Osteocyte (in vitro differentiated cells): Measurements from ENCODE around the gene OR13C5. TPM values are rescaled to one million over a fixed set of nuclear protein-coding genes. Genes with fewer than 3 reads are reported as not detected.

ENCODE experiments used
- DNase-seq: peaks from one replicate; pipeline ENCODE4 v3.0.0; 2021; ENCODE audit warnings: mixed read lengths; ENCODE audit not compliant: unreplicated experiment; ENCODE audit errors: extremely low spot score
- H3K27ac Mint-ChIP-seq: one replicate; pipeline ENCODE4 v1.8.0; 2021; ENCODE audit warnings: mild to moderate bottlenecking, mixed read lengths; ENCODE audit not compliant: unreplicated experiment
- H3K27me3 Mint-ChIP-seq: one replicate; pipeline ENCODE4 v1.8.0; 2021; ENCODE audit warnings: mixed read lengths; ENCODE audit not compliant: unreplicated experiment
- H3K36me3 Mint-ChIP-seq: one replicate; pipeline ENCODE4 v1.8.0; 2021; ENCODE audit warnings: mixed read lengths; ENCODE audit not compliant: unreplicated experiment
- H3K4me1 Mint-ChIP-seq: one replicate; pipeline ENCODE4 v1.8.0; 2021; ENCODE audit warnings: mixed read lengths; ENCODE audit not compliant: unreplicated experiment
- H3K4me3 Mint-ChIP-seq: one replicate; pipeline ENCODE4 v1.8.0; 2021; ENCODE audit warnings: mild to moderate bottlenecking, moderate library complexity, mixed read lengths; ENCODE audit not compliant: unreplicated experiment
- H3K9me3 Mint-ChIP-seq: one replicate; pipeline ENCODE4 v1.8.0; 2021; ENCODE audit warnings: mixed read lengths; ENCODE audit not compliant: unreplicated experiment
- total RNA-seq: library from RNA; stranded (reverse); gene quantifications from 2 replicates; pipeline ENCODE4 v1.2.1, GENCODE V29; 2021
- TF ChIP-seq, protein P1 (sequence below): fragments of 200-600 bp; sonication (generic); IDR thresholded peaks from 2 replicates; pipeline ENCODE4 v1.5.0; 2021; ENCODE audit warnings: antibody characterized with exemption, mild to moderate bottlenecking, moderate library complexity

OR13C5 gene
- total RNA-seq, 1 donor from 2014 or later: not detected

DNA sequence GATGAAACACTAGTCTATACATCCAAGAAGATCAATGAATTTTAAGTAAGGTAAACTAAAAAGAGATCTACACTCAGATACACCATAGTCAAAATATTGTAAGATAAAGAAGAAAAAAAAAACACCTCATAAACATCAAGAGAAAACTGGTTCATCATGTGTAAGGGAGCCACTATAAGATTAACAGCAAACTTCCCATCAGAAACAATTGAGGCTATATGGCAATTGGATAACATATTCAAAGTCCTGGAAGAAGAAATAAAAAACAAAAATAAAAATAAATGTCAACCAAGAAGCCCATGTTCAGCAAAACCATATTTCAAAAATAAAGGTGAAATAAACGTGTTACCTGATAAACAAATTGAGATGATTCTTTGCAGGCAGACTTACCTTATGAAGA lies 26.6 kb downstream of the OR13C5 start:
- H3K9me3 Mint-ChIP-seq: peaks cover 10% of the 10 kb centered on the region
- no peaks in the 10 kb centered on the region for H3K36me3 Mint-ChIP-seq
- no peaks in the 10 kb centered on the region for H3K27me3 Mint-ChIP-seq
- no peak overlapping the region for H3K27ac Mint-ChIP-seq
- no peaks in the 10 kb centered on the region for H3K4me1 Mint-ChIP-seq
- DNase-seq: no peak
- TF ChIP-seq, protein P1, sequence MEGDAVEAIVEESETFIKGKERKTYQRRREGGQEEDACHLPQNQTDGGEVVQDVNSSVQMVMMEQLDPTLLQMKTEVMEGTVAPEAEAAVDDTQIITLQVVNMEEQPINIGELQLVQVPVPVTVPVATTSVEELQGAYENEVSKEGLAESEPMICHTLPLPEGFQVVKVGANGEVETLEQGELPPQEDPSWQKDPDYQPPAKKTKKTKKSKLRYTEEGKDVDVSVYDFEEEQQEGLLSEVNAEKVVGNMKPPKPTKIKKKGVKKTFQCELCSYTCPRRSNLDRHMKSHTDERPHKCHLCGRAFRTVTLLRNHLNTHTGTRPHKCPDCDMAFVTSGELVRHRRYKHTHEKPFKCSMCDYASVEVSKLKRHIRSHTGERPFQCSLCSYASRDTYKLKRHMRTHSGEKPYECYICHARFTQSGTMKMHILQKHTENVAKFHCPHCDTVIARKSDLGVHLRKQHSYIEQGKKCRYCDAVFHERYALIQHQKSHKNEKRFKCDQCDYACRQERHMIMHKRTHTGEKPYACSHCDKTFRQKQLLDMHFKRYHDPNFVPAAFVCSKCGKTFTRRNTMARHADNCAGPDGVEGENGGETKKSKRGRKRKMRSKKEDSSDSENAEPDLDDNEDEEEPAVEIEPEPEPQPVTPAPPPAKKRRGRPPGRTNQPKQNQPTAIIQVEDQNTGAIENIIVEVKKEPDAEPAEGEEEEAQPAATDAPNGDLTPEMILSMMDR: no peak
- no peak overlapping the region for H3K4me3 Mint-ChIP-seq

DNA sequence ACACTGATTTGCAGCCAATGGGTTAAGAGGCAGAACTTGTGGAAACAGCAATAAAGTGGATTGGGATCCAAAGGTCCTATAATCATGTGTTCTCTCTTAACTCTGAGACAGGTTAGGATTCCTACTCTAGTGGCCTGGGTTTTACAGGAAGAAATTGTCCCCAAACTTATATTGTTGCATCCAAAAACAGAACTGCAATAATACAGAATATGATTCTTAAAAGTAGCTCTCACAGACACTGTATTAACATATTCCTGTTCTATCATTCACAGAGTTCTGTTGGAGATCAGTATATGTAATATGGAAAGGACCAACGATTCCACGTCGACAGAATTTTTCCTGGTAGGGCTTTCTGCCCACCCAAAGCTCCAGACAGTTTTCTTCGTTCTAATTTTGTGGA lies 30.3 kb downstream of the OR13C5 start, which contains the start of gene OR13C8:
Gene OR13C8 (plus strand): TSS at position 301 of the 400 bp plus-strand sequence. CDS start 0 bp downstream, at position 301.
- H3K27ac Mint-ChIP-seq: no peak within 1 kb of the TSS
- H3K27me3 Mint-ChIP-seq: peaks cover 4% of the 10 kb centered on the region
- H3K4me3 Mint-ChIP-seq: no peak within 1 kb of the TSS
- H3K9me3 Mint-ChIP-seq: peaks cover 10% of the 10 kb centered on the region
- TF ChIP-seq, protein P1: no peak
- DNase-seq: no peak
- H3K36me3 Mint-ChIP-seq: no peaks in the 10 kb centered on the region
- no peaks in the 10 kb centered on the region for H3K4me1 Mint-ChIP-seq

DNA sequence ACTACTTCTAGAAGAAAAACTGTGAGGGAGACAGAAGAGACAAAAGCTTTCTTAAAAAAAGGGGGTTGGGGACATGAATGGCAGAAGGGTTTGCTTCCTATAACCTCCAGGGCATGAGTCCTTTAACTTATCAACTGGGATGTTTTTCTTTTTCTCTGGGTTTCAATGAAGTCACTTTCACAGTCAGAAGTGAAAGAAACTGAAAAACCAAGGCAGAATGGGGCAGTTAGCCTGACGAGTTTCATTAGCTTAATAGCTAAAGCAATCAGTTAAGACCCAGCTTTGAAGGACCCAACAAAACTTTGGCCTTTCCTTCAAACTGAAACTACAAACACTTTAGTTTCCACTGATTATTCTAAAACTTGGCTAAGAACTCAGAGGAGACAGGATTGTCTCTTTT lies 34.9 kb downstream of the OR13C5 start:
- no peaks in the 10 kb centered on the region for H3K36me3 Mint-ChIP-seq
- no peak overlapping the region for H3K27ac Mint-ChIP-seq
- TF ChIP-seq, protein P1: no peak
- peaks cover under 1% of the 10 kb centered on the region for H3K9me3 Mint-ChIP-seq
- no peaks in the 10 kb centered on the region for H3K4me1 Mint-ChIP-seq
- H3K4me3 Mint-ChIP-seq: no peak overlapping the region
- H3K27me3 Mint-ChIP-seq: peaks cover 9% of the 10 kb centered on the region
- DNase-seq: no peak

GRCh38 chr9:104556830-104557634 lies 42.2 kb downstream of the OR13C5 start:
- TF ChIP-seq, protein P1: no peak
- Mint-ChIP-seq H3K4me3 (no peak overlapping the region), H3K27me3 (peaks cover 2% of the 10 kb centered on the region), H3K36me3 (no peaks in the 10 kb centered on the region), H3K9me3 (peaks cover 5% of the 10 kb centered on the region), H3K4me1 (no peaks in the 10 kb centered on the region), H3K27ac (no peak overlapping the region)
- no peak for DNase-seq

GRCh38 chr9:104555521-104555920 lies 43.7 kb downstream of the OR13C5 start:
- DNase-seq: no peak
- Mint-ChIP-seq H3K4me3 (no peak overlapping the region), H3K36me3 (no peaks in the 10 kb centered on the region), H3K27me3 (no peaks in the 10 kb centered on the region), H3K27ac (no peak overlapping the region), H3K9me3 (peaks cover 5% of the 10 kb centered on the region), H3K4me1 (no peaks in the 10 kb centered on the region)
- TF ChIP-seq, protein P1: no peak
